COLO668 (cell line): ENCODE results near the gene TNFRSF4.

Experiments
- DNase-seq: peaks from one replicate; lab custom pipeline; 2025; ENCODE audit not compliant: unreplicated experiment; lab: John Stamatoyannopoulos, UW

The TNFRSF4 gene

GRCh38 chr1:1183833-1184775 lies 29.8 kb downstream of the TNFRSF4 start:
- DNase-seq = no peak

- no peak for DNase-seq
Observed at GRCh38 chr1:1183221-1183747, 30.7 kb downstream of the TNFRSF4 start.

- no peak for DNase-seq
Observed at GRCh38 chr1:1182491-1183220, 31.3 kb downstream of the TNFRSF4 start.

GRCh38 chr1:1181938-1182410 lies 32.0 kb downstream of the TNFRSF4 start:
- no peak for DNase-seq

- no peak for DNase-seq
Observed at GRCh38 chr1:1181129-1181937, 32.6 kb downstream of the TNFRSF4 start.

- DNase-seq = no peak
Observed at GRCh38 chr1:1179983-1180861, 33.7 kb downstream of the TNFRSF4 start.

- DNase-seq = no peak
Observed at GRCh38 chr1:1179346-1179982, 34.5 kb downstream of the TNFRSF4 start.

GRCh38 chr1:1178794-1179331 lies 35.1 kb downstream of the TNFRSF4 start:
- no peak for DNase-seq

- DNase-seq = no peak
Observed at GRCh38 chr1:1177452-1178206, 36.3 kb downstream of the TNFRSF4 start.

- no peak for DNase-seq
Observed at GRCh38 chr1:1176931-1177330, 37.0 kb downstream of the TNFRSF4 start.

- DNase-seq = peak; percentile 88
Observed at GRCh38 chr1:1176063-1176761, 37.7 kb downstream of the TNFRSF4 start.

- DNase-seq = peak; percentile 94
Observed at GRCh38 chr1:1175221-1176062, 38.5 kb downstream of the TNFRSF4 start.

- DNase-seq = peak; percentile 66
Observed at GRCh38 chr1:1173793-1174415, 40.0 kb downstream of the TNFRSF4 start, which contains the start of gene TTLL10. Gene TTLL10 (plus strand): TSS chr1:1173880. CDS start chr1:1179216, 5,336 bp downstream.

- DNase-seq = no peak
Observed at GRCh38 chr1:1173061-1173792, 40.7 kb downstream of the TNFRSF4 start.

GRCh38 chr1:1171546-1172340 lies 42.2 kb downstream of the TNFRSF4 start:
- no peak for DNase-seq
